ENCODE measurements around the gene CAPZB. TPM values are rescaled to one million over a fixed set of nuclear protein-coding genes. Genes with fewer than 3 reads are reported as not detected.

Gene CAPZB
- total RNA-seq, 4 donors from 2014 or later: 58.2 to 109 (median 96.7) TPM

- no peak for DNase-seq (ENCODE audit: low spot score in 2 of 2)
- H3K9me3 ChIP-seq: no peaks in the 10 kb centered on the region
- H3K36me3 ChIP-seq: peaks cover 0 to 30% (median 0%) of the 10 kb centered on the region in 3 donors
- H3K4me3 ChIP-seq: no peak overlapping the region
- H3K27ac ChIP-seq: no peak overlapping the region
- WGBS, 2 donors: 88 to 90% methylated on average over 5 of the region's 5 CpGs
- H3K27me3 ChIP-seq: no peaks in the 10 kb centered on the region
- peaks cover 0 to 80% (median 5%) of the 10 kb centered on the region in 4 donors for H3K4me1 ChIP-seq
- TF ChIP-seq, protein P1, sequence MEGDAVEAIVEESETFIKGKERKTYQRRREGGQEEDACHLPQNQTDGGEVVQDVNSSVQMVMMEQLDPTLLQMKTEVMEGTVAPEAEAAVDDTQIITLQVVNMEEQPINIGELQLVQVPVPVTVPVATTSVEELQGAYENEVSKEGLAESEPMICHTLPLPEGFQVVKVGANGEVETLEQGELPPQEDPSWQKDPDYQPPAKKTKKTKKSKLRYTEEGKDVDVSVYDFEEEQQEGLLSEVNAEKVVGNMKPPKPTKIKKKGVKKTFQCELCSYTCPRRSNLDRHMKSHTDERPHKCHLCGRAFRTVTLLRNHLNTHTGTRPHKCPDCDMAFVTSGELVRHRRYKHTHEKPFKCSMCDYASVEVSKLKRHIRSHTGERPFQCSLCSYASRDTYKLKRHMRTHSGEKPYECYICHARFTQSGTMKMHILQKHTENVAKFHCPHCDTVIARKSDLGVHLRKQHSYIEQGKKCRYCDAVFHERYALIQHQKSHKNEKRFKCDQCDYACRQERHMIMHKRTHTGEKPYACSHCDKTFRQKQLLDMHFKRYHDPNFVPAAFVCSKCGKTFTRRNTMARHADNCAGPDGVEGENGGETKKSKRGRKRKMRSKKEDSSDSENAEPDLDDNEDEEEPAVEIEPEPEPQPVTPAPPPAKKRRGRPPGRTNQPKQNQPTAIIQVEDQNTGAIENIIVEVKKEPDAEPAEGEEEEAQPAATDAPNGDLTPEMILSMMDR (IDR thresholded peaks at IDR 0.05): no peak
- TF ChIP-seq POLR2A (IDR thresholded peaks at IDR 0.05) (no peak), EP300 (IDR thresholded peaks at IDR 0.05) (no peak)
Observed at GRCh38 chr1:19368964-19369363, 116.4 kb downstream of the CAPZB start.

DNA sequence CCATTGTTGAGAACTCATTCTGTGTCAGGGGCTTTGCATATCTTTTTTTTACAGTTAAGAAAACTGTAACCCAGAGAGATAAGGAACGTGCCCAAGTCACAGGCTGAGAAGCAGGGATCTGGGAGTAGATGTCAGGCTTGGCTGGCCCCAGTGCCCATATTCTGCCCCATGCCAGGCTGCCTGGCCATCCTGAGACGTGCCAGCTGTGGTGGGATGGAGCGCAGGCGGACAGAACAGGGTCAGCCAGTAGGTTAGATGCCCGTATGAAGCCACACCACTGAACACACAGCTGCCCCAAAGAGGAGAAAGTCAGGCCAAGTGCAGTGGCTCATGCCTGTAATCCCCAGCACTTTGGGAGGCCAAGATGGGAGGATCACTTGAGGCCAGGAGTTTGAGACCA, 117.3 kb downstream of the CAPZB start:
- H3K4me3 ChIP-seq: no peak overlapping the region
- DNase-seq (ENCODE audit: low spot score in 2 of 2): no peak
- H3K27ac ChIP-seq: peak overlapping the region in 2 of 4 donors; percentile 11 to 39
- 59 to 73% methylated on average over 5 of the region's 5 CpGs for WGBS, 2 donors
- H3K27me3 ChIP-seq: no peaks in the 10 kb centered on the region
- H3K36me3 ChIP-seq: peaks cover 0 to 26% (median 0%) of the 10 kb centered on the region in 3 donors
- H3K9me3 ChIP-seq: no peaks in the 10 kb centered on the region
- peaks cover 0 to 77% (median 5%) of the 10 kb centered on the region in 4 donors for H3K4me1 ChIP-seq
- no peak for TF ChIP-seq EP300 (IDR thresholded peaks at IDR 0.05)
- no peak for TF ChIP-seq POLR2A (IDR thresholded peaks at IDR 0.05)
- TF ChIP-seq, protein P1 (IDR thresholded peaks at IDR 0.05): no peak

DNA sequence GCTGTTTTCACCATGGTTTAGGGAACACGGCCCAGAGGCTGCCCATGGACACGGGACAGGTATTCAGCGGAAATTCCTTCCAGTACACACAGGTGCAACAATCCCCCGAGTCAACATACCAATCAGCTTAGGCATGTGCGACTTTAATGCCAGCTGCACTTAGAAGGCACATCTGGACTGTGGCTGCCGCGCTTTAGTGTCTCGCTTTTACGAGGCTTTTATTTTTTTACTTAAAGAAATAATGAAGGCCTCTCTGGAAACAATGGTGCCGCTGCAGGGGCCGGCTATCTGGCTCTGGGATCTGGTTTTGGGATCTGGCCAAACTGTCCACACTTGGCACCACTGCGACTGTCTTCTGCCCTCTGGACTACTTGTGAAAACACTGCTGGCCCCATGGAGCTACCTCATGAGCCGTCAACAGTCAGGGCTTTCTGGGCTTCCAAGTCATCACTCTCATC, 117.7 kb downstream of the CAPZB start:
- DNase-seq (ENCODE audit: low spot score in 2 of 2): no peak
- no peaks in the 10 kb centered on the region for H3K9me3 ChIP-seq
- no peaks in the 10 kb centered on the region for H3K27me3 ChIP-seq
- TF ChIP-seq, protein P1 (IDR thresholded peaks at IDR 0.05): no peak
- TF ChIP-seq EP300 (IDR thresholded peaks at IDR 0.05) (no peak), POLR2A (IDR thresholded peaks at IDR 0.05) (no peak)
- peak overlapping the region in 2 of 4 donors; percentile 11 to 39 for H3K27ac ChIP-seq
- WGBS, 2 donors: 50 to 77% methylated on average over 13 of the region's 13 CpGs
- peaks cover 0 to 73% (median 5%) of the 10 kb centered on the region in 4 donors for H3K4me1 ChIP-seq
- H3K36me3 ChIP-seq: peaks cover 0 to 26% (median 0%) of the 10 kb centered on the region in 3 donors
- H3K4me3 ChIP-seq: no peak overlapping the region

DNA sequence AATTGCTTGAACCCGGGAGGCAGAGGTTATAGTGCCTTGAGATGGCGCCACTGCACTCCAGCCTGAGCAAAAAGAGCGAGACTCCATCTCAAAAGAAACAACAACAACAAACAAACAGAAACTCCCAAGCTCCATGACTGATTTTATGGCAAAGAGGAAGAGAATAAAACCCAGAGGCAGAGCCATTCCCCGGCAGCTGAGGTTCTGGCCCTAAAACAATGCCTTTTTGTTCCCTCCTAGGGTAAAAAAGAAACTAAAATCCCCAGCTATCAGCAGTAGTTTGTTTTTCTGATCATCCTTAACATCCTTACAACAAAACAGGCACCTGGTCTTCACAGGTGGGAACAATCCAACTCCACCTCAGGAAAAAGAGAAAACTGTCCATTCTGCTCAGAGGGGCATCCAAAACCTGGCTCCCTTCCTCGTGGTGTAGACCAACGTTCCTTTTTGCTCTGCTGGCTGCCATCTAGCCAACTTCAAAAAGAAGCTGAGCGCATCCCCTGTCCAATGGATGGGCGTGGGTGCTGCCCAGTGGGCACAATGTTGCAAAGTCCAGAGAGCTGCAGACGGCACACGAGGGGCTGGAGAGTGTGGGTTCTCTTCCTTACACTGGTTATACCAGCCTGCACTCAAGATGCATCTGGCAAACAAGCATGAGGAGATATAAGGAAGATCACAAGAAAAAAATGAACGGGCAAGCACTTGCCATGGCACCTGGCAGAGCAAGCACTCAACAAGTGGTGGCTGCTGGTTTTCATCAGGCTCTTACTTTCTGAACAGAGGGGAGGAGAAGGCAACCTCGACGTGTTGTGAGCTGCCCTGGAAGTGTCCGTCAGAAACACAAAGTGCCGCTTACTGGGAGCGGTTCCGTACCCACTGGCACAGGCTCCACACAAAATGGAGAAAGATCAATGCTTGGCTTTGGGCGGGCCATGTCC, 118.5 kb downstream of the CAPZB start:
- Histone ChIP-seq H3K4me3 (no peak overlapping the region), H3K36me3 (peaks cover 0 to 19% (median 0%) of the 10 kb centered on the region in 3 donors), H3K27ac (peak overlapping the region in 3 of 4 donors; percentile 29 to 81 (median 80)), H3K9me3 (no peaks in the 10 kb centered on the region), H3K27me3 (no peaks in the 10 kb centered on the region), H3K4me1 (peaks cover 0 to 68% (median 5%) of the 10 kb centered on the region in 4 donors)
- DNase-seq (ENCODE audit: low spot score in 2 of 2): no peak
- no peak for TF ChIP-seq POLR2A (IDR thresholded peaks at IDR 0.05)
- no peak for TF ChIP-seq EP300 (IDR thresholded peaks at IDR 0.05)
- TF ChIP-seq, protein P1 (IDR thresholded peaks at IDR 0.05): no peak
- 63 to 72% methylated on average over 18 of the region's 18 CpGs for WGBS, 2 donors

- H3K4me3 ChIP-seq: no peak overlapping the region
- peaks cover 0 to 7% (median 0%) of the 10 kb centered on the region in 3 donors for H3K36me3 ChIP-seq
- 59 to 78% methylated on average over 10 of the region's 10 CpGs for WGBS, 2 donors
- H3K27me3 ChIP-seq: no peaks in the 10 kb centered on the region
- H3K27ac ChIP-seq: peak overlapping the region in 3 of 4 donors; percentile 29 to 81 (median 80)
- DNase-seq (ENCODE audit: low spot score in 2 of 2): no peak
- H3K9me3 ChIP-seq: no peaks in the 10 kb centered on the region
- no peak for TF ChIP-seq POLR2A (IDR thresholded peaks at IDR 0.05)
- TF ChIP-seq, protein P1 (IDR thresholded peaks at IDR 0.05): no peak
- no peak for TF ChIP-seq EP300 (IDR thresholded peaks at IDR 0.05)
- peaks cover 0 to 75% (median 5%) of the 10 kb centered on the region in 4 donors for H3K4me1 ChIP-seq
Observed at GRCh38 chr1:19365721-19366120, 119.6 kb downstream of the CAPZB start.
